HG03135 (cell line): Measurements from ENCODE around the gene AADACL3.
"Not testable (repeated sequence)": the region's sequence is repeated elsewhere in the genome, so short reads cannot be mapped to it uniquely, and the experiment has no call there.

Source experiments
- ATAC-seq: cut with Tn5 transposase; IDR thresholded peaks from one replicate; pipeline ENCODE4 v1.9.1; 2021; ENCODE audit warnings: mild to moderate bottlenecking, moderate library complexity; ENCODE audit not compliant: unreplicated experiment

Gene AADACL3

DNA sequence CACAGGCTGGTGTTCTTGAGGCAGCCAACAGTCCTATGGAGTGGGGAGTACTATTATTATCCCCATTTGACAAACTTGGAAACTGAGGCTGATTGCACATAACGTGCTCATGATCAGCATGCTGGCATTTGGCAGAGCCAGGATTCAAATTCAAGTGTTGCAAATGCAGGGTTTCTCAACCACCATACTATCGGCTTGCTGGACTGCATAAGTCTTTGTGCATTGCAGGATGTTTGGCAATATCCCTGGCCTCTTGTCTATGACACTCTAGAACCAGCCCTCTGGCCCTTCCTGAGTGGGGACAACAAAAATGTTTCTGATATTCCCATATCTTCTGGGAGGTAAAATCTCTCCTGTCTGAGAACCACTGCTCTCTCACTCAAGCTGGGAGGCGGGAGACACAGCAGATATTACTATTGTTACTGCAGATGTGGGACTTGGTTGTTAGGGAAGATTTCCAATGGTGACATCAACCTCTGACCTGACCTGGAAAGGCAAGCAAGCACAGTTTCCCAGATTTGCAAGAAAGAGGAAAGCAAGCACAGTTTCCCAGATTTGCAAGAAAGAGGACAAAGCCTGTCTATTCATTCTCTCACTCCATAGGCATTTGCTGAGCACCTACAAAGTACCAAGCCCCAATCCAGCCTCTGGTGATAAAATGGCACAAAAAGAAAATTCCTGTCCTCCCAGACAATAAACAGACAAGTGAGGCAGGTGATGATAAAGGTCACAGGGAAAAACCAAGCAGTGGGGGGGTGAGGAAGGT lies 1.0 kb upstream of the AADACL3 start:
- no peak for ATAC-seq

DNA sequence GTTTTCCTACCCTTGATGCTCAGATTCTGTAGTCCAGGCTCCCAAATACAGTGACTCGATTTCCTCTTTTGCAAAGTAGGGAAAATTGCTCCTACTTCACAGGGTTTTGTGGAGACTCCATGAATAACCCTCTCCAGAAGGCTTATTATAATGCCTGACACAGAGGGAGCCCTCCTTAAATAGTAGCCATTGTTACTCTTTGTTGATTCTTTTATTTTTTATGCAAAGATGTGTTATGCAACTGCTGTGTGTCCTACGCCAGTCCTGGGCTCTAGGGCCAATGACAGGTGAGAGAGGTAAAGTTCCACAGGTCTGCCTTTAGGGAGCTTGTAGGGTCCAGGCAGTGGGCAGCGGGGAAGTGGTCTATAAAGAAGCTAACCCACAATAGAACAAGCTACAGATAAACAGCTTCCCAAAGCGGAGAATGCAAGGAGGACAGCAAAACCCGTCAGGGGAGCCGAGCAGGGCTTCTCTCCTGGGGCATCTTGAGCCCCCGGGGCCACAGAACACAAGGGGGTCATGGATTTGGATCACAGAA lies 1.5 kb downstream of the AADACL3 start:
- ATAC-seq: no peak

DNA sequence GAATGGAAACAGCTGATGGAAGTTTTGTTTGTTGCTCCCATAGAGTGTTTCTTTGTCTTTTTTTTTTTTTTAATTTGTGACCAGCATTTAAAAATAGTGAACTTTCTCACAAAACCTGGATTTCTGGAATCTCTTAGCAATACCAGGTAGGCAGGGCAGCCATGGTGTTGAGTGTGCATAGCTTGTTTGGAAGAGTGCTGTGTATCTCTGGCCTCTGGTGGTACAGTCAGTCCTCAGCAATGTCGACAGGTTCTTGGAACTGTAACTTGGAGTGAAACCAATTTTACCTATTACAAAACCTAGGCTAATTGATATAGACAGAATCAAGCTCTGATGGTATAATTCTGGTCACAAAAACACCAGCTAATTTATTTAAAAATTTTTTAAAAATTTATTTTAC lies 6.7 kb downstream of the AADACL3 start:
- ATAC-seq: no peak

GRCh38 chr1:12728391-12728790 lies 12.5 kb downstream of the AADACL3 start:
- ATAC-seq: no peak

GRCh38 chr1:12730156-12730555 lies 14.2 kb downstream of the AADACL3 start:
- ATAC-seq: no peak

GRCh38 chr1:12731084-12731483 lies 15.2 kb downstream of the AADACL3 start:
- ATAC-seq: not testable (repeated sequence)

- no peak for ATAC-seq
Observed at GRCh38 chr1:12734651-12735050, 18.7 kb downstream of the AADACL3 start.

GRCh38 chr1:12738934-12739333 lies 23.0 kb downstream of the AADACL3 start:
- ATAC-seq: no peak

GRCh38 chr1:12739613-12740012 lies 23.7 kb downstream of the AADACL3 start:
- ATAC-seq: no peak

DNA sequence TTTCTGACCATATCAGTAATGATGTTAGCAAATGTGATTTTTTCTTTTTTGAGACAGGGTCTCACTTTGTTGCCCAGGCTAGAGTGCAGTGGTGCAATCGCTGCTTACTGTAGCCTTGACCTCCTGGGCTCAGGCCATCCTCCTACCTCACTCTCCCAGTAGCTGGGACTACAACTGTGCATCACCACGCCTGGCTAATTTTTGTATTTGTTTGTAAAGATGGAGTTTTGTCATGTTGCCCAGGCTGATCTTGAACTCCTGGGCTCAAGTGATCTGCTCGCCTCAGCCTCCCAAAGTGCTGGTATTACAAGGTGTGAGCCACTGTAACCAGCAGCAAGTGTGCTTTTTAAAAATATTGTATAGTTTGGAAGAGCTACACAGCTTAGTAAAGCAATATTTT lies 26.0 kb downstream of the AADACL3 start:
- no peak for ATAC-seq

DNA sequence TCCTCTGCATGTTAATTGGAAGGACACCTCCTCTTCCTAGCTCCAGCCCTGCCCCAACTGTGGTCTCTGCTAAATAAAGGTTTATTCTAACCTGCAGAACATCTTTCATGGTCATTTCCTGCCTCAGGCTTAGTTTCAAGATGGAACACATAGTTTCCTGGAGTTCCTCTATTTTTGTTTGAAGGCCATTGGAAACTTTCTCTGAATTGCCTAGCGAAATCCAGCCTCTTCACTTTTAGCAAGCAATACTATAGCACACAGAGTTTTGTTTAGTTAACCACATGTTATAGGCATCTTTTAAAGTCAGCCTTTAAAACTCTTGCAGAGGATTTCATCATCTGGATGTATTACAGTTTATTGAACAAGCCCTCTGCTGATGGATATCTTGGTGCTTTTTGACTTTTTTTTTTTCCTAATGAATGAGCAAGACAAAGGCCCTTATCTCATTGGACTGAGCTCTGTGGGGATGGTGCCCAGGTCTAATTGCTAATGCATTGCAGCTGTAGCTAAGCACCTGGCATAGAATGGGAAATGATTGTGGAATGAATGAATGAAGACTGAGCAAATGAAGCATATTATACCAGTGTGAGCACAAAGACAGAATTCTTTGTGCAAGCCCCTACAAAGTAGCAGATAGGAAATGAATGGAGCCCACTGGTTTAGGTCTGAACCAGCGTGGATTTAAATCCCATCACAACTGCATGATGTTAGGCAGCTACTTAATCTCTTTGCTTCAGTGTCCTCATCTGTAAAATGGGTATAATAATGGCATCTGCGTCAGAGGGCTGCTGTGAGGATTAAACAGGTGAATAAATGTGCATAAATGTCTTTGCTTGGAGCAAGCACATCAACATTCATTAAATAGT lies 29.4 kb downstream of the AADACL3 start:
- no peak for ATAC-seq

DNA sequence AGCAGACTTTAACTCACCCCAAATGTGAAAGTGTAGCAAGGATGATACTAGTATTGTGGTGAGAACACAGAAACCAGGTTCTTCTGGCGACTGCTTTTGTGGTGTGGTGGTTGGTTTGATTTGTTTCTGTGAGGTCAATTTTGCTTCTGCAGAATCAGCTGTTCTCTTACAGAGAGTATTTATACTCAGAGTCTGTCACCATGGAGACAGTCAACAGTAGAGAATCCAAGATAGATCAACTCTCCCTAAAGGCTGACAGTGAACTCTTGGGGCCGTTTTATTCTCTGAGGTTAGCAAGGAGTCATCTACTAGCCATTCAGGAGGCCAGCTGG lies 30.0 kb downstream of the AADACL3 start, which contains the start of gene CFAP107:
Gene CFAP107 (plus strand): TSS at position 209 of the 332 bp plus-strand sequence. CDS start 231 bp downstream, outside the sequence.
- ATAC-seq: no peak

- ATAC-seq: no peak
Observed at GRCh38 chr1:12748778-12749355, 33.0 kb downstream of the AADACL3 start.

GRCh38 chr1:12754738-12755137 lies 38.8 kb downstream of the AADACL3 start:
- no peak for ATAC-seq

GRCh38 chr1:12756273-12756672 lies 40.4 kb downstream of the AADACL3 start:
- ATAC-seq: no peak

- no peak for ATAC-seq
Observed at GRCh38 chr1:12756768-12757413, 41.0 kb downstream of the AADACL3 start.

- no peak for ATAC-seq
Observed at GRCh38 chr1:12757836-12758235, 41.9 kb downstream of the AADACL3 start.

GRCh38 chr1:12760256-12760795 lies 44.4 kb downstream of the AADACL3 start:
- ATAC-seq: no peak

- ATAC-seq: no peak
Observed at GRCh38 chr1:12761781-12762180, 45.9 kb downstream of the AADACL3 start.

- no peak for ATAC-seq
Observed at GRCh38 chr1:12762766-12763165, 46.9 kb downstream of the AADACL3 start.

GRCh38 chr1:12763479-12763878 lies 47.6 kb downstream of the AADACL3 start:
- ATAC-seq: no peak
